CD4-positive, CD25-positive, alpha-beta regulatory T cell (primary cell): ENCODE data around the gene PAFAH1B1. TPM values are rescaled to one million over a fixed set of nuclear protein-coding genes. Genes with fewer than 3 reads are reported as not detected.
A peak's percentile ranks its signal among the peaks of the same experiment; 100 is the strongest.

Experiments
- ATAC-seq, 2 donors: fragments of 150-1000 bp; cut with Tn5 transposase; one replicate each; pipeline ENCODE4 v1.10.0; 2021; ENCODE audit warnings: low read depth in 2 of 2, moderate number of reproducible peaks in 2 of 2, moderate library complexity in 1 of 2
- DNase-seq, 3 donors: peaks; one replicate each; pipeline versions ENCODE4 v3.0.0 to v3.0.0-alpha.2; 2012 to 2022; ENCODE audit warnings: mixed read lengths in 1 of 3
- H3K27ac ChIP-seq: one replicate; pipeline ENCODE4 v1.7.0; 2013; ENCODE audit warnings: mild to moderate bottlenecking, low read length; ENCODE audit not compliant: insufficient read depth, poor library complexity, severe bottlenecking
- H3K27me3 ChIP-seq: one replicate; pipeline ENCODE4 v1.7.0; 2013; ENCODE audit warnings: low read length; ENCODE audit not compliant: control insufficient read depth, insufficient read depth
- H3K36me3 ChIP-seq: one replicate; pipeline ENCODE4 v1.7.0; 2013; ENCODE audit warnings: mild to moderate bottlenecking, low read length, moderate library complexity; ENCODE audit not compliant: control insufficient read depth, insufficient read depth
- H3K4me1 ChIP-seq: 2 replicates; pipeline ENCODE4 v1.7.0; 2013; ENCODE audit warnings: mild to moderate bottlenecking, low read length; ENCODE audit not compliant: insufficient read depth, control insufficient read depth, poor library complexity, severe bottlenecking
- H3K4me3 ChIP-seq: one replicate; pipeline ENCODE4 v1.7.0; 2013; ENCODE audit warnings: low read depth, mild to moderate bottlenecking, low read length, moderate library complexity
- H3K9me3 ChIP-seq, 2 experiments: 1 replicate in 1 of 2; 2 replicates in 1 of 2; pipeline ENCODE4 v1.7.0; 2013; ENCODE audit warnings: low read length in 2 of 2, mild to moderate bottlenecking in 1 of 2, moderate library complexity in 1 of 2; ENCODE audit not compliant: control insufficient read depth in 2 of 2
- H3K27ac Mint-ChIP-seq, 3 donors: one replicate each; pipeline ENCODE4 v1.8.0; 2020 to 2022; ENCODE audit warnings: mild to moderate bottlenecking in 3 of 3, mixed read lengths in 3 of 3, moderate library complexity in 2 of 3
- H3K27me3 Mint-ChIP-seq: one replicate; pipeline ENCODE4 v1.8.0; 2022; ENCODE audit warnings: mild to moderate bottlenecking, mixed read lengths
- H3K36me3 Mint-ChIP-seq: one replicate; pipeline ENCODE4 v1.8.0; 2020; ENCODE audit warnings: mixed read lengths
- H3K4me1 Mint-ChIP-seq, 4 donors: one replicate each; pipeline ENCODE4 v1.8.0; 2020 to 2022; ENCODE audit warnings: mixed read lengths in 4 of 4, mild to moderate bottlenecking in 1 of 4
- H3K4me3 Mint-ChIP-seq, 4 donors: one replicate each; pipeline ENCODE4 v1.8.0; 2020 to 2022; ENCODE audit warnings: mild to moderate bottlenecking in 4 of 4, mixed read lengths in 4 of 4, moderate library complexity in 3 of 4
- H3K9me3 Mint-ChIP-seq, 7 donors: one replicate each; pipeline ENCODE4 v1.8.0; 2020 to 2022; ENCODE audit warnings: mixed read lengths in 7 of 7, mild to moderate bottlenecking in 3 of 7, moderate library complexity in 2 of 7
- polyA plus RNA-seq, 4 donors: library from polyadenylated mRNA; unstranded; fragments of 300-500 nt; fragmentation: Illumina TruSeq; gene quantifications; one replicate each; pipeline ENCODE4 v1.2.3, GENCODE V29; 2021
- total RNA-seq: library from RNA; stranded (reverse); gene quantifications from one replicate; pipeline ENCODE4 v1.2.3, GENCODE V29; 2022

The PAFAH1B1 gene
- total and polyA plus RNA-seq, 5 donors from 2014 or later = 20.6 to 174 (median 33.6) TPM

GRCh38 chr17:2707721-2708584 is 114.5 kb downstream of the PAFAH1B1 start:
- no peak overlapping the region for H3K4me3 ChIP-seq
- Mint-ChIP-seq H3K36me3 (no peaks in the 10 kb centered on the region), H3K27me3 (no peaks in the 10 kb centered on the region), H3K27ac (peak overlapping the region in 1 of 3 donors; percentile 82), H3K9me3 (peaks cover 0 to 2% (median 0%) of the 10 kb centered on the region in 7 donors), H3K4me3 (peak overlapping the region in 2 of 4 donors; percentile 31 to 68), H3K4me1 (peaks cover 10 to 49% (median 26%) of the 10 kb centered on the region in 4 donors)
- H3K4me1 ChIP-seq = peaks cover 33% of the 10 kb centered on the region
- H3K27me3 ChIP-seq = no peaks in the 10 kb centered on the region
- ATAC-seq (no peak), DNase-seq (no peak)
- H3K27ac ChIP-seq = no peak overlapping the region
- no peaks in the 10 kb centered on the region for H3K9me3 ChIP-seq
- no peaks in the 10 kb centered on the region for H3K36me3 ChIP-seq

- DNase-seq (no peak), ATAC-seq (no peak)
- no peak overlapping the region for H3K27ac ChIP-seq
- H3K36me3 ChIP-seq = no peaks in the 10 kb centered on the region
- H3K4me3 ChIP-seq = no peak overlapping the region
- H3K9me3 Mint-ChIP-seq = peaks cover 0 to 2% (median 0%) of the 10 kb centered on the region in 7 donors
- H3K27me3 Mint-ChIP-seq = no peaks in the 10 kb centered on the region
- H3K4me1 Mint-ChIP-seq = peaks cover 10 to 50% (median 27%) of the 10 kb centered on the region in 4 donors
- peak overlapping the region; percentile 61 to 87 (median 72) for H3K4me3 Mint-ChIP-seq
- no peaks in the 10 kb centered on the region for H3K9me3 ChIP-seq
- no peaks in the 10 kb centered on the region for H3K27me3 ChIP-seq
- H3K27ac Mint-ChIP-seq = peak overlapping the region in 1 of 3 donors; percentile 82
- peaks cover 33% of the 10 kb centered on the region for H3K4me1 ChIP-seq
- H3K36me3 Mint-ChIP-seq = no peaks in the 10 kb centered on the region
Observed at GRCh38 chr17:2708585-2709182, 115.2 kb downstream of the PAFAH1B1 start.

- Mint-ChIP-seq H3K27ac (peak overlapping the region in 2 of 3 donors; percentile 69 to 82), H3K4me3 (peak overlapping the region; percentile 69 to 87 (median 80)), H3K9me3 (peaks cover 0 to 2% (median 0%) of the 10 kb centered on the region in 7 donors), H3K27me3 (no peaks in the 10 kb centered on the region), H3K36me3 (no peaks in the 10 kb centered on the region), H3K4me1 (peaks cover 10 to 51% (median 27%) of the 10 kb centered on the region in 4 donors)
- no peaks in the 10 kb centered on the region for H3K9me3 ChIP-seq
- H3K27ac ChIP-seq = no peak overlapping the region
- no peak for ATAC-seq
- peak in 1 of 3 donors; percentile 17 for DNase-seq
- no peak overlapping the region for H3K4me3 ChIP-seq
- no peaks in the 10 kb centered on the region for H3K27me3 ChIP-seq
- H3K4me1 ChIP-seq = peaks cover 33% of the 10 kb centered on the region
- H3K36me3 ChIP-seq = no peaks in the 10 kb centered on the region
Observed at GRCh38 chr17:2709183-2709661, 115.8 kb downstream of the PAFAH1B1 start.

DNA sequence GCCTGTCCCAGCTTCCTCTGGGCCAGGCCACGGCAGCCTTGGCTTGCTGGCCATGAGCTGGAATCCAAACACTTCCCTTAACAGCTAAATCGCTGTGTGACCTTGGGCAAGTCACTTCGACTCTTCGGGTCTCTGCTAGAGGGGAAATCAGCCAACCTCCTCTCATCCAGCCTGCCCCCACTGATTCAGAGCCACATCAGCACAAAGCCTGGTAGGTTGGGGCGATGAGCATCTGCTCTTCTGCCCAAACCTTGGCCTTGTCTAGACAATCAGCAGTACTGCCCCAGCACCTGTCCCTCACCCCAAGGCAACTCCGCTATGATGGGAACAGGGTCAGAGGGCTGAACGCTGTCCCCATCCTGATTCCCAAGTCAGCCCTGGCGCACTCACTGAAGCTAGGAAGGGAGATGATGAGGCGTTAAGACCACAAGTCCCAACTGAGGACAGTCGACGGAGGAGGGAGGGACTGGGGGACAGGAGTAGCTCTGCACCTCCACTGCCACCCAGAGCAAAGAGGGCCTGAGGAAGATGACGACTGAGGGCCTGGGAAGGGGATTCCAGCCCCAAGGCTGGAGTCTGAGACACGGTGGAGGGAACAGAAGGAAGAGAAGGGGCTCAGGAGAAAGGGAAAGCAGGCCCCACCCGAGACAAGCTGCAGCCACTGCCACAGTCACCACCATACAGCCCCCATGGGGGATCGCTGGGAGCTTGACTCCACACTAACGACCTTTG is 116.8 kb downstream of the PAFAH1B1 start:
- Mint-ChIP-seq H3K4me1 (peaks cover 10 to 47% (median 26%) of the 10 kb centered on the region in 4 donors), H3K9me3 (peaks cover 0 to 2% (median 0%) of the 10 kb centered on the region in 7 donors), H3K27me3 (no peaks in the 10 kb centered on the region), H3K36me3 (no peaks in the 10 kb centered on the region), H3K27ac (peak overlapping the region; percentile 82 to 96 (median 88)), H3K4me3 (peak overlapping the region; percentile 85 to 96 (median 89))
- no peak overlapping the region for H3K27ac ChIP-seq
- peaks cover 33% of the 10 kb centered on the region for H3K4me1 ChIP-seq
- ATAC-seq (no peak), DNase-seq (no peak)
- no peaks in the 10 kb centered on the region for H3K9me3 ChIP-seq
- peak overlapping the region; percentile 41 for H3K4me3 ChIP-seq
- H3K36me3 ChIP-seq = no peaks in the 10 kb centered on the region
- no peaks in the 10 kb centered on the region for H3K27me3 ChIP-seq

- Histone ChIP-seq H3K27ac (peak overlapping the region; percentile 51), H3K9me3 (no peaks in the 10 kb centered on the region), H3K4me1 (peaks cover 33% of the 10 kb centered on the region), H3K36me3 (no peaks in the 10 kb centered on the region), H3K27me3 (no peaks in the 10 kb centered on the region), H3K4me3 (peak overlapping the region; percentile 41)
- peaks cover 0 to 2% (median 0%) of the 10 kb centered on the region in 7 donors for H3K9me3 Mint-ChIP-seq
- peak overlapping the region in 2 of 3 donors; percentile 82 to 88 for H3K27ac Mint-ChIP-seq
- peak in 2 of 3 donors; percentile 19 to 52 for DNase-seq
- H3K27me3 Mint-ChIP-seq = no peaks in the 10 kb centered on the region
- H3K4me1 Mint-ChIP-seq = peaks cover 10 to 43% (median 25%) of the 10 kb centered on the region in 4 donors
- peak; percentile 1 to 11 for ATAC-seq
- H3K36me3 Mint-ChIP-seq = no peaks in the 10 kb centered on the region
- peak overlapping the region; percentile 85 to 96 (median 89) for H3K4me3 Mint-ChIP-seq
Observed at GRCh38 chr17:2710803-2711607, 117.6 kb downstream of the PAFAH1B1 start.

DNA sequence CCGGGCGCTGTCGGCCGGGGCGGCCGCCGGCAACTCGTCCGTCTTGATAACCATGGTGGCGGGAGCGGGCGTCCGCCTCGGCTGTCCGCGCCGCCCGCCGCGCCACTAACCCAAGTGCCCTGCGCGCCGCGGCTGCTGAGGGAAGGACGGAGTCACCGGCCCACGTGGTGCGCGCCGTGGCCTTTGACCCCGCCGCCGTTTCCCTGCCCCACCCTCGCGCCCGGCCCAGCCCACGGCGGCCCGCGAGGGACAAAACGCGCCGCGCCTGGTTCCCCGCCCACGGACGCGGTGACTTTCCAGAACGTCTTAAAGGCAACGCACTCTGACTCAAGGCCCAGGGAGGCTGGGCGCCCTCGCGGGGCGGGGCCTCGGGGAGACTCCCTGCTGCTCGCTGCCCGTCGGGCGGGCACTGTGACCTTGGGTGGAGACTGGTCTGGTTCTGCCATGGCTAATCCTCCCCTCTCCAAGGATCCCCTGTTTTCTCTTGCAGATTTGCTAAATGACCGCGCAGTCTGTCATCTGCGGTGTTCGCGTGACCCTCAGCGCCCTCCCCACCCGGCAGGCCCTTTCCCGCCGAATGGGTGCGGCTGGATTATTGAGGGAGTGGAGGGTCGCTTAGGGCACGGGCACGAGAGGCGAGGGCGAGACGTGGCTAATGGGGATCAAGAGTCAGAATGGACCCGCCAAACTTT is 118.3 kb downstream of the PAFAH1B1 start, which contains the start of gene CLUH:
TSS of gene CLUH (minus strand) at position 157 of the 692 bp plus-strand sequence. CDS start at position 54, 103 bp downstream.
- DNase-seq = peak; percentile 91 to 99 (median 95)
- ATAC-seq = peak; percentile 93 to 94

More for the DNA sequence above, 118.3 kb downstream of the PAFAH1B1 start, which contains the start of gene CLUH:
- H3K36me3 ChIP-seq = no peaks in the 10 kb centered on the region
- no peaks in the 10 kb centered on the region for H3K27me3 ChIP-seq
- peak within 1 kb of the TSS; percentile 71 for H3K4me3 ChIP-seq
- Mint-ChIP-seq H3K27ac (peak within 1 kb of the TSS; percentile 26 to 88 (median 82)), H3K4me1 (peaks cover 10 to 38% (median 25%) of the 10 kb centered on the region in 4 donors), H3K9me3 (peaks cover 0 to 2% (median 0%) of the 10 kb centered on the region in 7 donors), H3K27me3 (no peaks in the 10 kb centered on the region), H3K36me3 (no peaks in the 10 kb centered on the region), H3K4me3 (peak within 1 kb of the TSS; percentile 85 to 96 (median 89))
- H3K9me3 ChIP-seq = no peaks in the 10 kb centered on the region
- peaks cover 33% of the 10 kb centered on the region for H3K4me1 ChIP-seq
- H3K27ac ChIP-seq = peak within 1 kb of the TSS; percentile 51
